ENCODE data around the gene GTPBP1. TPM values are rescaled to one million over a fixed set of nuclear protein-coding genes. Genes with fewer than 3 reads are reported as not detected.

Gene GTPBP1
- total RNA-seq, 1 donor from 2014 or later = 111 TPM

GRCh38 chr22:38719196-38719595 lies 13.5 kb downstream of the GTPBP1 start:
- Mint-ChIP-seq H3K27ac (no peak overlapping the region), H3K4me3 (no peak overlapping the region), H3K9me3 (no peaks in the 10 kb centered on the region), H3K36me3 (ENCODE audit: low read depth) (peaks cover 49% of the 10 kb centered on the region), H3K4me1 (ENCODE audit: low read depth) (peaks cover 16% of the 10 kb centered on the region), H3K27me3 (ENCODE audit: insufficient read depth) (no peaks in the 10 kb centered on the region)
- intact Hi-C loops (cut with micrococcal nuclease) = no loop called here
- DNase-seq (ENCODE audit: low spot score) = no peak

GRCh38 chr22:38720350-38720749 lies 14.6 kb downstream of the GTPBP1 start:
- Mint-ChIP-seq H3K4me3 (no peak overlapping the region), H3K4me1 (ENCODE audit: low read depth) (peaks cover 4% of the 10 kb centered on the region), H3K27ac (no peak overlapping the region), H3K36me3 (ENCODE audit: low read depth) (peaks cover 53% of the 10 kb centered on the region), H3K9me3 (no peaks in the 10 kb centered on the region), H3K27me3 (ENCODE audit: insufficient read depth) (no peaks in the 10 kb centered on the region)
- DNase-seq (ENCODE audit: low spot score) = no peak
- intact Hi-C loops (cut with micrococcal nuclease) = no loop called here

GRCh38 chr22:38721551-38721950 lies 15.8 kb downstream of the GTPBP1 start:
- Mint-ChIP-seq H3K36me3 (ENCODE audit: low read depth) (peaks cover 54% of the 10 kb centered on the region), H3K27ac (no peak overlapping the region), H3K27me3 (ENCODE audit: insufficient read depth) (no peaks in the 10 kb centered on the region), H3K4me1 (ENCODE audit: low read depth) (no peaks in the 10 kb centered on the region), H3K4me3 (no peak overlapping the region), H3K9me3 (no peaks in the 10 kb centered on the region)
- intact Hi-C loops (cut with micrococcal nuclease) = no loop called here
- no peak for DNase-seq (ENCODE audit: low spot score)

- Mint-ChIP-seq H3K27me3 (ENCODE audit: insufficient read depth) (no peaks in the 10 kb centered on the region), H3K4me3 (no peak overlapping the region), H3K27ac (no peak overlapping the region), H3K4me1 (ENCODE audit: low read depth) (no peaks in the 10 kb centered on the region), H3K36me3 (ENCODE audit: low read depth) (peaks cover 55% of the 10 kb centered on the region), H3K9me3 (no peaks in the 10 kb centered on the region)
- intact Hi-C loops (cut with micrococcal nuclease) = no loop called here
- DNase-seq (ENCODE audit: low spot score) = no peak
These were observed 18.4 kb downstream of the GTPBP1 start for GRCh38 chr22:38724176-38724575.

GRCh38 chr22:38724926-38725571 lies 19.3 kb downstream of the GTPBP1 start:
- intact Hi-C loops (cut with micrococcal nuclease) = no loop called here
- H3K36me3 Mint-ChIP-seq (ENCODE audit: low read depth) = peaks cover 57% of the 10 kb centered on the region
- H3K4me3 Mint-ChIP-seq = no peak overlapping the region
- H3K27me3 Mint-ChIP-seq (ENCODE audit: insufficient read depth) = no peaks in the 10 kb centered on the region
- no peaks in the 10 kb centered on the region for H3K4me1 Mint-ChIP-seq (ENCODE audit: low read depth)
- DNase-seq (ENCODE audit: low spot score) = no peak
- H3K9me3 Mint-ChIP-seq = no peaks in the 10 kb centered on the region
- peak overlapping the region; percentile 18 for H3K27ac Mint-ChIP-seq

GRCh38 chr22:38725900-38726655 lies 20.3 kb downstream of the GTPBP1 start:
- H3K36me3 Mint-ChIP-seq (ENCODE audit: low read depth) = peaks cover 66% of the 10 kb centered on the region
- H3K27me3 Mint-ChIP-seq (ENCODE audit: insufficient read depth) = no peaks in the 10 kb centered on the region
- H3K27ac Mint-ChIP-seq = no peak overlapping the region
- no peak overlapping the region for H3K4me3 Mint-ChIP-seq
- H3K9me3 Mint-ChIP-seq = no peaks in the 10 kb centered on the region
- intact Hi-C loops (cut with micrococcal nuclease) = no loop called here
- H3K4me1 Mint-ChIP-seq (ENCODE audit: low read depth) = no peaks in the 10 kb centered on the region
- DNase-seq (ENCODE audit: low spot score) = no peak

GRCh38 chr22:38727123-38727522 lies 21.4 kb downstream of the GTPBP1 start:
- Mint-ChIP-seq H3K9me3 (no peaks in the 10 kb centered on the region), H3K36me3 (ENCODE audit: low read depth) (peaks cover 66% of the 10 kb centered on the region), H3K4me3 (no peak overlapping the region), H3K27me3 (ENCODE audit: insufficient read depth) (no peaks in the 10 kb centered on the region), H3K27ac (no peak overlapping the region), H3K4me1 (ENCODE audit: low read depth) (no peaks in the 10 kb centered on the region)
- DNase-seq (ENCODE audit: low spot score) = no peak
- intact Hi-C loops (cut with micrococcal nuclease) = no loop called here

GRCh38 chr22:38727530-38728451 lies 22.0 kb downstream of the GTPBP1 start:
- no peaks in the 10 kb centered on the region for H3K27me3 Mint-ChIP-seq (ENCODE audit: insufficient read depth)
- H3K36me3 Mint-ChIP-seq (ENCODE audit: low read depth) = peaks cover 64% of the 10 kb centered on the region
- H3K4me3 Mint-ChIP-seq = no peak overlapping the region
- no peak for DNase-seq (ENCODE audit: low spot score)
- H3K9me3 Mint-ChIP-seq = no peaks in the 10 kb centered on the region
- H3K27ac Mint-ChIP-seq = no peak overlapping the region
- no peaks in the 10 kb centered on the region for H3K4me1 Mint-ChIP-seq (ENCODE audit: low read depth)
- intact Hi-C loops (cut with micrococcal nuclease) = no loop called here

- H3K36me3 Mint-ChIP-seq (ENCODE audit: low read depth) = peaks cover 55% of the 10 kb centered on the region
- H3K27ac Mint-ChIP-seq = no peak overlapping the region
- H3K9me3 Mint-ChIP-seq = no peaks in the 10 kb centered on the region
- peaks cover 9% of the 10 kb centered on the region for H3K4me1 Mint-ChIP-seq (ENCODE audit: low read depth)
- no peak overlapping the region for H3K4me3 Mint-ChIP-seq
- no peaks in the 10 kb centered on the region for H3K27me3 Mint-ChIP-seq (ENCODE audit: insufficient read depth)
- intact Hi-C loops (cut with micrococcal nuclease) = no loop called here
- DNase-seq (ENCODE audit: low spot score) = no peak
These were observed 23.4 kb downstream of the GTPBP1 start for GRCh38 chr22:38728871-38729796.

- H3K36me3 Mint-ChIP-seq (ENCODE audit: low read depth) = peaks cover 54% of the 10 kb centered on the region
- no peak for DNase-seq (ENCODE audit: low spot score)
- H3K27me3 Mint-ChIP-seq (ENCODE audit: insufficient read depth) = no peaks in the 10 kb centered on the region
- H3K27ac Mint-ChIP-seq = peak overlapping the region; percentile 70
- H3K4me3 Mint-ChIP-seq = no peak overlapping the region
- H3K4me1 Mint-ChIP-seq (ENCODE audit: low read depth) = peaks cover 15% of the 10 kb centered on the region
- no peaks in the 10 kb centered on the region for H3K9me3 Mint-ChIP-seq
- intact Hi-C loops (cut with micrococcal nuclease) = no loop called here
These were observed 24.2 kb downstream of the GTPBP1 start for GRCh38 chr22:38729946-38730345.

- peaks cover 52% of the 10 kb centered on the region for H3K36me3 Mint-ChIP-seq (ENCODE audit: low read depth)
- DNase-seq (ENCODE audit: low spot score) = no peak
- intact Hi-C loops (cut with micrococcal nuclease) = no loop called here
These were observed 24.7 kb downstream of the GTPBP1 start for GRCh38 chr22:38730411-38730871.

GRCh38 chr22:38731703-38732161 lies 26.0 kb downstream of the GTPBP1 start:
- Mint-ChIP-seq H3K27ac (no peak overlapping the region), H3K27me3 (ENCODE audit: insufficient read depth) (no peaks in the 10 kb centered on the region), H3K36me3 (ENCODE audit: low read depth) (peaks cover 47% of the 10 kb centered on the region), H3K4me1 (ENCODE audit: low read depth) (peaks cover 33% of the 10 kb centered on the region), H3K9me3 (no peaks in the 10 kb centered on the region), H3K4me3 (no peak overlapping the region)
- intact Hi-C loops (cut with micrococcal nuclease) = no loop called here
- no peak for DNase-seq (ENCODE audit: low spot score)

More at GRCh38 chr22:38730411-38730871, 24.7 kb downstream of the GTPBP1 start:
- H3K27ac Mint-ChIP-seq = peak overlapping the region; percentile 70
- no peak overlapping the region for H3K4me3 Mint-ChIP-seq
- no peaks in the 10 kb centered on the region for H3K9me3 Mint-ChIP-seq
- H3K27me3 Mint-ChIP-seq (ENCODE audit: insufficient read depth) = no peaks in the 10 kb centered on the region
- peaks cover 20% of the 10 kb centered on the region for H3K4me1 Mint-ChIP-seq (ENCODE audit: low read depth)
